Osteocyte (in vitro differentiated cells): ENCODE measurements around the gene MTF2. TPM values are rescaled to one million over a fixed set of nuclear protein-coding genes. Genes with fewer than 3 reads are reported as not detected.

Experiments used
- DNase-seq: peaks from one replicate; pipeline ENCODE4 v3.0.0; 2021; ENCODE audit warnings: mixed read lengths; ENCODE audit not compliant: unreplicated experiment; ENCODE audit errors: extremely low spot score
- H3K27ac Mint-ChIP-seq: one replicate; pipeline ENCODE4 v1.8.0; 2021; ENCODE audit warnings: mild to moderate bottlenecking, mixed read lengths; ENCODE audit not compliant: unreplicated experiment
- H3K27me3 Mint-ChIP-seq: one replicate; pipeline ENCODE4 v1.8.0; 2021; ENCODE audit warnings: mixed read lengths; ENCODE audit not compliant: unreplicated experiment
- H3K36me3 Mint-ChIP-seq: one replicate; pipeline ENCODE4 v1.8.0; 2021; ENCODE audit warnings: mixed read lengths; ENCODE audit not compliant: unreplicated experiment
- H3K4me1 Mint-ChIP-seq: one replicate; pipeline ENCODE4 v1.8.0; 2021; ENCODE audit warnings: mixed read lengths; ENCODE audit not compliant: unreplicated experiment
- H3K4me3 Mint-ChIP-seq: one replicate; pipeline ENCODE4 v1.8.0; 2021; ENCODE audit warnings: mild to moderate bottlenecking, moderate library complexity, mixed read lengths; ENCODE audit not compliant: unreplicated experiment
- H3K9me3 Mint-ChIP-seq: one replicate; pipeline ENCODE4 v1.8.0; 2021; ENCODE audit warnings: mixed read lengths; ENCODE audit not compliant: unreplicated experiment
- CTCF ChIP-seq: fragments of 200-600 bp; sonication (generic); IDR thresholded peaks from 2 replicates; pipeline ENCODE4 v1.5.0; 2021; ENCODE audit warnings: antibody characterized with exemption, mild to moderate bottlenecking, moderate library complexity
- total RNA-seq: library from RNA; stranded (reverse); gene quantifications from 2 replicates; pipeline ENCODE4 v1.2.1, GENCODE V29; 2021

MTF2 gene
- total RNA-seq, 1 donor from 2014 or later = 24.9 TPM

GRCh38 chr1:93081716-93082115, 2.6 kb downstream of the MTF2 start:
- Mint-ChIP-seq H3K4me1 (peaks cover 42% of the 10 kb centered on the region), H3K4me3 (peak overlapping the region; percentile 89)

GRCh38 chr1:93082313-93082712, 3.2 kb downstream of the MTF2 start:
- peaks cover 25% of the 10 kb centered on the region for H3K36me3 Mint-ChIP-seq
- DNase-seq = no peak
- peaks cover 42% of the 10 kb centered on the region for H3K4me1 Mint-ChIP-seq
- TF ChIP-seq CTCF = no peak
- H3K27ac Mint-ChIP-seq = peak overlapping the region; percentile 98
- peak overlapping the region; percentile 32 for H3K4me3 Mint-ChIP-seq
- no peaks in the 10 kb centered on the region for H3K27me3 Mint-ChIP-seq
- peaks cover 3% of the 10 kb centered on the region for H3K9me3 Mint-ChIP-seq

More at GRCh38 chr1:93081716-93082115, 2.6 kb downstream of the MTF2 start:
- peak overlapping the region; percentile 98 for H3K27ac Mint-ChIP-seq
- TF ChIP-seq CTCF = no peak
- H3K9me3 Mint-ChIP-seq = peaks cover 3% of the 10 kb centered on the region
- H3K27me3 Mint-ChIP-seq = no peaks in the 10 kb centered on the region
- no peak for DNase-seq
- peaks cover 24% of the 10 kb centered on the region for H3K36me3 Mint-ChIP-seq

GRCh38 chr1:93083979-93084378, 4.9 kb downstream of the MTF2 start:
- no peak for TF ChIP-seq CTCF
- H3K27me3 Mint-ChIP-seq = no peaks in the 10 kb centered on the region
- peaks cover 3% of the 10 kb centered on the region for H3K9me3 Mint-ChIP-seq
- DNase-seq = no peak
- H3K4me3 Mint-ChIP-seq = no peak overlapping the region
- H3K36me3 Mint-ChIP-seq = peaks cover 25% of the 10 kb centered on the region
- H3K27ac Mint-ChIP-seq = no peak overlapping the region
- peaks cover 36% of the 10 kb centered on the region for H3K4me1 Mint-ChIP-seq

GRCh38 chr1:93087532-93087931, 8.4 kb downstream of the MTF2 start:
- no peak overlapping the region for H3K4me3 Mint-ChIP-seq

More at GRCh38 chr1:93087532-93087931, 8.4 kb downstream of the MTF2 start:
- Mint-ChIP-seq H3K9me3 (peaks cover 3% of the 10 kb centered on the region), H3K27me3 (no peaks in the 10 kb centered on the region), H3K4me1 (peaks cover 21% of the 10 kb centered on the region), H3K27ac (no peak overlapping the region), H3K36me3 (peaks cover 29% of the 10 kb centered on the region)
- DNase-seq = no peak
- no peak for TF ChIP-seq CTCF
